Retina (tissue), 1 donor: ENCODE data around the gene ZNF346.

Experiments used
- DNase-seq: peaks from one replicate; pipeline ENCODE4 v3.0.0-alpha.2; 2016

Gene ZNF346

GRCh38 chr5:177096162-177097015, 73.9 kb downstream of the ZNF346 start:
- no peak for DNase-seq

DNA sequence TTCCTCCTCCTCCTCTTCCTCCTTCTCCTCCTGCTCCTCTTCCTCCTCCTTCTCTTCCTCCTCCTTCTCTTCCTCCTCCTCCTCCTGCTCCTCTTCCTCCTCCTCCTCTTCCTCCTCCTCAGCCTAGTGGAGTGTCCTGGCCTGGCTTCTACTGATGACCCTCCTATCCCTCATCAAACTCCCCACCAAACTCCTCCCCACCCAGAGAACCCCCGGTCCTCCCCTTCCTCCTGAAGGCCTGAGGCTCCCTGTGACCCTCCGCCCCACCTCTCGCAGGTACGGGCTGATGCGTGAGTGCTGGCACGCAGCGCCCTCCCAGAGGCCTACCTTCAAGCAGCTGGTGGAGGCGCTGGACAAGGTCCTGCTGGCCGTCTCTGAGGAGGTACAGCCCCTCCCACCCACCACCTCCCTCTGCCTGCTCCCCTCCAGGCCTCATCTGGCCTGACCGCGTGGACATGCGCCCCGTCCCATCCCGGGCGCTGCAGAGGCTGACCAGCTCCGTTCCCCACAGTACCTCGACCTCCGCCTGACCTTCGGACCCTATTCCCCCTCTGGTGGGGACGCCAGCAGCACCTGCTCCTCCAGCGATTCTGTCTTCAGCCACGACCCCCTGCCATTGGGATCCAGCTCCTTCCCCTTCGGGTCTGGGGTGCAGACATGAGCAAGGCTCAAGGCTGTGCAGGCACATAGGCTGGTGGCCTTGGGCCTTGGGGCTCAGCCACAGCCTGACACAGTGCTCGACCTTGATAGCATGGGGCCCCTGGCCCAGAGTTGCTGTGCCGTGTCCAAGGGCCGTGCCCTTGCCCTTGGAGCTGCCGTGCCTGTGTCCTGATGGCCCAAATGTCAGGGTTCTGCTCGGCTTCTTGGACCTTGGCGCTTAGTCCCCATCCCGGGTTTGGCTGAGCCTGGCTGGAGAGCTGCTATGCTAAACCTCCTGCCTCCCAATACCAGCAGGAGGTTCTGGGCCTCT, 74.8 kb downstream of the ZNF346 start:
- DNase-seq: no peak

DNA sequence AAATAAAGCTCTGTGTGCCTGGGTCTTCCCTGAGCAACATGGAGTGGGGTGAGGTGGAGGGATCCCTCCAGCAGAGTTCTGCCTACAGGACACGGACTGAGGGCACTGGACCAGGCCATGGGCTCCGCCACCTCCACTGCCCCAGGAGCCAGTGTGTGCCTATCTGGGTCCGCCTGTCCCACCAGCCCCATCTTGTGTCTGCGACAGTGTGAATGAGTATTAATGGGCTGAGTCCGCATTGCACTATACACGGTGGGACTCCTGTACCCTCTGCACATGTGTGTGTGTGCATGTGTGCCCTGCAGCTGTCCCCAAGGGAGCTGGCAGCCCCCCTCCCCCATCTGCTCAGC, 75.6 kb downstream of the ZNF346 start:
- DNase-seq: no peak

DNA sequence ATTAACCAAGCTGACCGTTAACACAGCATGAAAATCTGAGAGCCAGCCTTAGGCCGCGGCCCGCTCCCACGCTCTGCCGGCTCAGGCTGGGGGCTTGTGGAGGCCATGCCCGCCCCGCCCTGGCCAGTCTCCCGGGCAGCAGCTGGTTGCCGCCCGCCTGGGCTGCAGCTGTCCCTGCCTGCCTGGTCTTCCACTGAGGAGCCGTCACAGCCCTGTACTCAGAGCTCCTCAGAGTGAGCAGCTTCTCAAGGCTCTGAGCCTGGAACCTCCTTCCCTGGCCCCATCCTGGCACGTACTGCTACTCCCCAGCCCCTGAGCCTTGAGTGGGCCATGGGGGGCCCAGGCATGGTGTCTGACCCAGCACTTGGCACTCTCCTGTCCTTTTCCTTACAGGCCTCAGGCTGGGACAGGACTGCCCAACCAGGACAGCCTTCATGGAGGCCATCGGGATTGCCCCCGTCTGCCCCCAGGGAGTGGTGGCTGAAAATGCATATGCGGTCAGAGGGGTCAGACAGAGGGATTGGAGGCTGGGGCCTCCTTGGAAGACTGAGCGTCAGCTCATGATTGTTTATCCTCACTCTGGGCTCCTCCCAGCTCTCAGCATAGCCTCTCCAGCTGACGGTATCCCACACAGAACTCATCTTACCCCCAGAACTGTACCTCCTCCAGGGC, 76.1 kb downstream of the ZNF346 start:
- peak; percentile 92 for DNase-seq

DNA sequence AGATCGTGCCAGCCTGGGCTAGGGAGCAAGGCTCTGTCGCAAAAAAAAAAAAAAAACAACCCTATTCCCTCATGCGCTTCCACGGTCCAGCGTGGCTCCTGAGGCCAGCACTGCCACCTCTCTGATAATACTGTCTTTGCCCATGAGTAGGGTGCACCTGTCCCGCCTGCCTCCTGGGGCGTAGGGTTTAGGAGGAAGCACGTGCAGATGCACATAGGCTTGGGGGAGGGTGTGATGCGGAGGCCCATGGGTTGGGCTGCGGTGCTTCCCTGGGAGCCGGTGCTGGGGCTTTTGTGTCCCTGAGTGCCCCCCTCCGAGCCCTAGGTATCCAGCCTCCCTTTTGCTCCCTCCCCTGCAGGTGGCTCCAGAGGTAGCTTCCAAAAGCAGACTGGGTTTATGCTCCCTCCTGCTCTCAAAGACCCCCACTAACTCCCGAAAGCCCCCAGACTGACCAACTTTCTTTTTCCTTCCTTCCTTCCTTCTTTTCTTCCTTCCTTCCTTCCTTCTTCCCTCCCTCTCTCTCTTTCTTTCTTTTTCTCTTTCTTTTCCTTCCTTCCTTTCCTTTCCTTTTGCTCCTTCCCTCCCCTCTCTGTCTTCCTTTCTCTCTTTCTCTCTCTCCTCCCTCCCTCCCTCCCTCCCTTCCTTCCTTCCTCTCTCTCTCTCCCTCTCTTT, 77.1 kb downstream of the ZNF346 start:
- DNase-seq: no peak

DNA sequence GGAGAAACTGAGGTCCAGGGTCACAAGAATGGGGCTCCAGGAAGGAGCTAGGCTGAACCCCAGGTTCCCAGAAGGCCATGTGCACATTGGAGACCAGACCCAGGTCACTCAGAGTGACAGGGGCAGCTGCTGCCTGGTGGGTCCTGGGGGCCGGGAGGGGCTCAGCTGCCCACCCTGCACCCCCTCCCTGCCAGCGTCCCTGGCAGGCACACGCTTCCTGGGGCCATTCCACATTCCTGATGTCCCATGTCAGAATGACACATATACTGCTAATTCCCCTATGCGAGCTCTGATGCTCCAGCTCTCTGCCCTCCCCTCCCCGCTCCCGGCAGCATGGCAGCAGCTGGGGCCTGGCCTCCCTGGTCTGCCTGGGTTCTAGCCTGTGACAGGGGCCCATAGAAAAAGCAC, 78.2 kb downstream of the ZNF346 start:
- DNase-seq: no peak

- DNase-seq: no peak
These were observed 81.2 kb downstream of the ZNF346 start for GRCh38 chr5:177103523-177104253.

DNA sequence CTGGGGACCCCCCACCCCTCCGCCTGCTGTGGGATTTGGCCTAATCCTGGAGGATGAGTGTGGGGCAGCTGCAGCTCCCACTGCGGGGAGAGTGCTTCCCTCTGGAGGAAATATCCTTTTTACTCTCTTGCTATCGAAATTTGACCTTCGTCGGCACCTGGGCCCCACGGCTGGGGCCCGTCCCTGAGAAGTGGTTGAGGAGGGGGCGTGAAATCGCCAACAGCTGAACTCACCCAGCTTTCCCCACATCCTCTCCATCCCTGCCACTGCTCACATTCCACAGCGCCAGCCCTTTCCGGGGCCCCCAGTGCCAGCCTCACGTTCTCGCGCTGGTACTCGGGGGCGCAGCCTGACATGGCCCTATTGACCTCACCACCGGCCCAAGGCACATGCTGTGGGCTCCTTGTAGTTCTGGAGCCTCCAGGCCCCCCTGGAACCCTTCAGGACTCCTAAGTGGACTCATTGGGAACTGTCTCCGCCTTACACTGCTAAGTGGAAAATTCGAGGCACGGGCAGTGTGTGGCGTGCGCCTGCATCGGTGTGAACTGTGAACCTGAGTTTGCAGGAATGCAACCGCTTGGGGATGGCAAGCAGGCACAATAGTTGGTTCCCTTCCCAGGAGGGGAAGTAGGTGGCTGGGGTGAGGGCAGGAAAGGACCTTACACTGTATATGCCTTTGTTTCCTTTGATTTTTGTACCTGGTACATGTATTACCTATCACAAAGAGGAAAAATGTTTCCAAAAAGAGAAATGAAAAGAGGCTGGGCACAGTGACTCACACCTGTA, 83.4 kb downstream of the ZNF346 start:
- no peak for DNase-seq

DNA sequence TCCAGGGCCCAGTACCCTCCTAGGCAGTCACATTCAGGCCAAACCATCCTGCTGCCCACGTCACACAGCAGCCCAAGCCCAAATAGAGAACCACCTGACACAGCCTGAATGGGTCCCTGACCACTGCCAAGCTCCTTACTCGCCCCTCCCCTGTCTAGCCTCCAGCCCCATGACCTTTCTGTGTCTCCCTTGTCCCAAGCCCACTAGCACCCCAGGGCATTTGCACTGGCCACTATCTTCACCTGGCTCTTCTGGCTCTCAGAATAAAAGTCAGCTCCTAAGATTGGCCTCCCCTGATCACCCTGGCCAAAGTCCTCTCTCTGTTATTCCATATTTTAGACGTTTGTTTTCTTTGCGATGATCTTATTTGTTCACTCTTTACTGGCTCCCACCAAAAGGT, 84.7 kb downstream of the ZNF346 start:
- DNase-seq: no peak

- DNase-seq: no peak
These were observed 87.3 kb downstream of the ZNF346 start for GRCh38 chr5:177109810-177110209.

DNA sequence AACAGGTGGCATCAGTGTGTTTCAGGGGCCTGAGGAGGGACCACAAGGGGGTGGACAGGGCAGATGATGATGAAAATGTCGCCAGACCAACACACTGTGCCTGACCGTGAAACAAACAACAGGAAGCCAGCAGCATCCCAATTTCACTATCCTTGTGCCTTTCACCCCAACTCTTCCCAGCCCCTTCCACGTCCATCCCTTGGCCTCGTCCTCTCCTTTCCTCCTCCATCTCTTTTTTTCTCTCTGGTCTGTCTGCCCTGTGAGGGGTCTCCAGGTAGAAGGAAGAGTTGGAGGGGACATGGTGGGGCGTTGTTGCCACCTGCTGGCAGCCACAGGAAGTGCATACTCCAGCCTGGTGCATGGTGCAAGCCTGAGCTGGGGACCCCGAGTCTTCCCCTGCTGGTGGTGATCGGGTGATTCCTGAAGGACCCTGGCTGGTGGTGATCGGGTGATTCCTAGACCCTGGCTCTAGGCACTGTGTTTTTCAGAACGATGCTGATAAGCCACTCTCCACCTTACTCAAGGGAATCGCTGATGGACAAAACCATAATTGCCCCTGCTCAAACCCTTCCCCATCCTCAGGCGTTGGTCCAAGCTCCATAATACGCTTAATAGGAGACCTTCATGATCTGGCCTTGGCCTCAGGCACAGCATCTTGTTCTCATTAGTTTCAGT, 89.4 kb downstream of the ZNF346 start:
- DNase-seq: peak; percentile 92

GRCh38 chr5:177112589-177113220, 90.2 kb downstream of the ZNF346 start:
- no peak for DNase-seq

DNA sequence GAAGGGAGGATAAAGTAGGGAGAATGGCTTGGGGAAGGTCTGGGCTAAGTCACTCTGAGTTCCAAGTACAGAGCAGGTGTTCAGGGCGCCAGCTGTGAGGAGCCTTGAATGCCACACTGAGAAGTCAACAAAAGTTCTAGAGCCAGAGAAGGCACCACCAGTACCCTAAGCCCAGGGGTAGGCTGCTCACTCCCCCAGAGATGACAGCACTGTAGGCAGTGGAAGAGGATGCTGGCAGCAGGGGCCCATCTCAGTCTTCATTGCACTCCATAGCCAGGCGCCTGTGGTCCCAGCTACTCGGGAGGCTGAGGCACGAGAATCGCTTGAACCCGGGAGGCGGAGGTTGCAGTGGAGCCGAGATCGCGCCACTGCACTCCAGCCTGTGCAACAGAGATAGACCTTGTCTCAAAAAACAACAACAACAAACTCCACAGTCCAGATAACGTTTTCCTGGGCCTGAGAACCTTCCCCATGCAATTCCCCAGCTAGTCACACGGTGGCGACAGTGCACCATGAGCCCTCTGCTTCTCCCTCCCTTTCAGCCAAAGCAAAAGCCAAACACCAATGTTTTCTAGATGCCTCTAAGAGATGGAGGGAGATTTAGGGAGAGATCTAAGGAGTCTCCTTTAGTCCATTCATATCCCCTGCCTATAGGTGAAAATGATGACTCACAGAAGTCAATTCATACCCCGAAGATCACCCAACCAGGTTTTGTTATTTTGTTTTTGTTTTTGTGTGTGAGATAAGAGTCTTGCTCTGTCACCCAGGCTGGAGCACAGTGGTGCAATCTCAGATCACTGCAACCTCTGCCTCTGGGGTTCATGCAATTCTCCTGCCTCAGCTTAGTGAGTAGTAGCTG, 91.3 kb downstream of the ZNF346 start:
- peak; percentile 93 for DNase-seq

- DNase-seq: peak; percentile 94
These were observed 94.3 kb downstream of the ZNF346 start for GRCh38 chr5:177116631-177117373.

GRCh38 chr5:177117441-177118045, 95.0 kb downstream of the ZNF346 start:
- peak; percentile 18 for DNase-seq

DNA sequence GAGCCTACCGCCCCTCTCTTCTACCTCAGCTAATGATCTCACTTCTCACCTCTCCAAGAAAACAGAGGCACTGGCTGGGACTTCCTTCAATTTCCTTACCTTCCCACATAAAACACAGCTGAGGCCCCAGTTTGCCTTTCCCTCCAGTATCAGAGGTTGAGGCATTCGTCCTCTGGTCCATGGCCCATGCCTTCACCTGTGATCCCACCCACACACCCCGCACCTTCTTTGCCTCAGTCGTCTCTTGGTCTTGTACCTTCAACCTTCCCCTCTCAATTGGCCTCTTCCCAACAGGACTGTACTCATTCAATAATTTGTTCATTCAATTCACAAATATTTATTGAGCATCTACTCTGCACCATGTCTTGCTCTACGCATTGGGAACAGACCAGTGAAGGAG, 100.1 kb downstream of the ZNF346 start:
- DNase-seq: no peak

GRCh38 chr5:177123789-177124485, 101.4 kb downstream of the ZNF346 start:
- no peak for DNase-seq
